GM12892 (cell line): ENCODE data around the gene MGLL.

Experiments
- POLR2A ChIP-seq: IDR thresholded peaks from 2 replicates; pipeline ENCODE4 v1.6.1; 2011; ENCODE audit warnings: low read depth, low read length, control low read depth
- POLR2AphosphoS5 ChIP-seq: IDR thresholded peaks from 2 replicates; pipeline ENCODE4 v1.6.1; 2011; ENCODE audit warnings: low read depth, low read length, control low read depth
- TAF1 ChIP-seq: IDR thresholded peaks from 2 replicates; pipeline ENCODE4 v1.6.1; 2011; ENCODE audit warnings: low read depth, mild to moderate bottlenecking, control low read depth, low read length, borderline replicate concordance

DNA sequence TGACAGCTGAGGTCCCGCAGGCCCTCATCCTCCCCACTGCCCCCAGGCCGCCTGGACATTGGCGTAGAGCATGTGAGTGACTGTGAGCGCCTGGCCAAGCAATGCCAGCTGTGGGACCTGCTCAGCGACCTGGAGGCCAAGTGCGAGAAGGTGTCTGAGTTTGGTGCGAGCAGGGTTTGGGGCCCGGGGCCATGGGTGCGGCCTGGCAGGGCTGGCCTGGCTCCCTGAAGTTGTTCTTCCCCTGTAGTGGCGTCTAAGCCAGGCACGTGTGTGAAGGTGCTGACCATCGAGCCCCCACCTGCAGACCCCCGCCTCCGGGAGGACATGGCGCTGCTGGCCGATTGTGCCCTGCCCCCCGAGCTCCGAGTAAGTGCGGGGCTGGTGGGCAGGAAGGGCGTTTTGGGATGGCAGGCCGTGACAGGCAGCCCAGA lies 145.4 kb downstream of the MGLL start:
- TF ChIP-seq POLR2A (no peak), TAF1 (no peak), POLR2AphosphoS5 (no peak)
